ENCODE measurements around the gene FSD1L. TPM values are rescaled to one million over a fixed set of nuclear protein-coding genes. Genes with fewer than 3 reads are reported as not detected.

FSD1L gene
- polyA plus RNA-seq, 2 of the 4 experiments (the other 2 are of a cell fraction): 3.2 to 8.5 TPM

- no peaks in the 10 kb centered on the region for H3K9me3 ChIP-seq
- FAIRE-seq (no peak), DNase-seq (ENCODE audit: low read depth in 1 of 2, low spot score in 1 of 2) (no peak), ATAC-seq (no peak)
- WGBS (ENCODE audit: missing lambda C conversion rate): 88% methylated on average over 4 of the region's 4 CpGs
- H3K4me1 ChIP-seq: peaks cover 11% of the 10 kb centered on the region
- no peak overlapping the region for H3K27ac ChIP-seq
- ChIA-PET POLR2A (no interaction called here), CTCF (interaction anchor here (2.6 kb wide), 1 partner anchor 16 kb away, joined by 6 read pairs; no protein-coding TSS in a partner anchor)
- H3K4me2 ChIP-seq: no peak overlapping the region
- TF ChIP-seq RFX5 (IDR thresholded peaks at IDR 0.05): no peak
- TF ChIP-seq RARB (CRISPR knock-in tag; IDR thresholded peaks at IDR 0.05): no peak
- no peak overlapping the region for H3K4me3 ChIP-seq
Observed at GRCh38 chr9:105501414-105501813, 53.6 kb downstream of the FSD1L start.

- Histone ChIP-seq H3K4me1 (peaks cover 20% of the 10 kb centered on the region), H3K4me2 (no peak overlapping the region), H3K27ac (no peak overlapping the region), H3K4me3 (no peak overlapping the region), H3K9me3 (no peaks in the 10 kb centered on the region)
- POLR2A ChIA-PET: no interaction called here
- no peak for TF ChIP-seq CEBPB (IDR thresholded peaks at IDR 0.05)
- no peak for TF ChIP-seq RARB (CRISPR knock-in tag; IDR thresholded peaks at IDR 0.05)
- TF ChIP-seq POLR2A (IDR thresholded peaks at IDR 0.05; ENCODE audit: low read length): no peak
- TF ChIP-seq PBX3 (IDR thresholded peaks at IDR 0.05): no peak
- no peak for TF ChIP-seq CBX2 (IDR thresholded peaks at IDR 0.05; ENCODE audit: borderline replicate concordance, low read depth)
- no peak for TF ChIP-seq TP53 (CRISPR knock-in tag; IDR thresholded peaks at IDR 0.05)
- TF ChIP-seq MAX (IDR thresholded peaks at IDR 0.05): no peak
- TF ChIP-seq HEYL (CRISPR knock-in tag; IDR thresholded peaks at IDR 0.05): no peak
- FAIRE-seq (no peak), ATAC-seq (no peak), DNase-seq (ENCODE audit: low read depth in 1 of 2, low spot score in 1 of 2) (no peak)
- WGBS (ENCODE audit: missing lambda C conversion rate): 92% methylated on average over 2 of the region's 2 CpGs
- CTCF ChIA-PET: interaction anchor here (2.6 kb wide), 1 partner anchor 15 kb away, joined by 6 read pairs; no protein-coding TSS in a partner anchor
Observed at GRCh38 chr9:105502276-105502675, 54.4 kb downstream of the FSD1L start.

GRCh38 chr9:105503881-105504280, 56.0 kb downstream of the FSD1L start:
- Histone ChIP-seq H3K9me3 (no peaks in the 10 kb centered on the region), H3K4me1 (peaks cover 21% of the 10 kb centered on the region), H3K4me2 (peak overlapping the region; percentile 9; the same call in 2 of the 3 replicates), H3K27ac (peak overlapping the region; percentile 61 to 77), H3K4me3 (no peak overlapping the region)
- no peak for DNase-seq (ENCODE audit: low read depth in 1 of 2, low spot score in 1 of 2)
- no peak for FAIRE-seq
- CTCF ChIA-PET: no interaction called here
- POLR2A ChIA-PET: no interaction called here
- TF ChIP-seq MAFK (IDR thresholded peaks at IDR 0.05; ENCODE audit: partially characterized antibody) (peak; percentile 98), SMC3 (IDR thresholded peaks at IDR 0.05) (no peak), HDAC2 (IDR thresholded peaks at IDR 0.05) (no peak), RARB (CRISPR knock-in tag; IDR thresholded peaks at IDR 0.05) (no peak), CHD2 (IDR thresholded peaks at IDR 0.05; ENCODE audit: low read length, partially characterized antibody) (no peak), HOXB13 (CRISPR knock-in tag; IDR thresholded peaks at IDR 0.05; ENCODE audit: low read depth) (peak; percentile 54; the same call in 1 of the 2 replicates), NFE2L2 (conservative IDR thresholded peaks at IDR 0.05; ENCODE audit: low read length) (peak; percentile 95), REST (IDR thresholded peaks at IDR 0.05) (no peak), BHLHE40 (IDR thresholded peaks at IDR 0.05; ENCODE audit: low read depth, low read length) (no peak), CBX8 (IDR thresholded peaks at IDR 0.05) (no peak)
- no peak for ATAC-seq
